WTC11 (cell line): ENCODE data around the gene CHRNA1. TPM values are rescaled to one million over a fixed set of nuclear protein-coding genes. Genes with fewer than 3 reads are reported as not detected.
A peak's percentile ranks its signal among the peaks of the same experiment; 100 is the strongest.

Source experiments
- ATAC-seq: fragments of 200-7000 bp; cut with Tn5 transposase; 2 replicates; pipeline ENCODE4 v1.10.0; 2021; ENCODE audit warnings: mild to moderate bottlenecking, moderate library complexity
- CTCF ChIA-PET: fragments of 300-600 bp; sonication (Branson Sonifier 250); formaldehyde crosslinking; loops from one replicate; lab custom pipeline; 2021; ENCODE audit warnings: antibody characterized with exemption; lab: Charles Lee
- POLR2A ChIA-PET: fragments of 350-600 bp; sonication (Branson Sonifier 250); formaldehyde crosslinking; loops from one replicate; lab custom pipeline; 2021; ENCODE audit warnings: antibody characterized with exemption; lab: Charles Lee
- DNase-seq: peaks from one replicate; pipeline ENCODE4 v3.0.0; 2021; ENCODE audit warnings: low spot score
- H3K27ac Mint-ChIP-seq: 2 replicates; pipeline ENCODE4 v1.8.0; 2021; ENCODE audit warnings: mixed read lengths
- H3K27me3 Mint-ChIP-seq: 2 replicates; pipeline ENCODE4 v1.8.0; 2021; ENCODE audit warnings: low read depth, mild to moderate bottlenecking, moderate library complexity, mixed read lengths
- H3K36me3 Mint-ChIP-seq: 2 replicates; pipeline ENCODE4 v1.8.0; 2021; ENCODE audit warnings: mixed read lengths
- H3K4me1 Mint-ChIP-seq: 2 replicates; pipeline ENCODE4 v1.8.0; 2022; ENCODE audit warnings: mixed read lengths
- H3K4me3 Mint-ChIP-seq: 2 replicates; pipeline ENCODE4 v1.8.0; 2021; ENCODE audit warnings: mild to moderate bottlenecking, moderate library complexity, mixed read lengths
- H3K9me3 Mint-ChIP-seq: 2 replicates; pipeline ENCODE4 v1.8.0; 2021; ENCODE audit warnings: mixed read lengths
- ARID4B ChIP-seq: sonication (generic); formaldehyde crosslinking; IDR thresholded peaks from 2 replicates; pipeline ENCODE4 v1.8.0; 2023; ENCODE audit warnings: missing genetic modification reagents, mild to moderate bottlenecking, borderline replicate concordance
- CTCF ChIP-seq: fragments of 200-600 bp; IDR thresholded peaks from 2 replicates; pipeline ENCODE4 v1.8.0; 2022; ENCODE audit warnings: antibody characterized with exemption
- ERG ChIP-seq: fragments of 250-450 bp; sonication (Bioruptor Pico); IDR thresholded peaks from 2 replicates; pipeline ENCODE4 v1.8.0; 2021; ENCODE audit warnings: mild to moderate bottlenecking
- GTF2I ChIP-seq: fragments of 250-450 bp; sonication (Bioruptor Pico); conservative IDR thresholded peaks from 2 replicates; pipeline ENCODE4 v1.4.0; 2021; ENCODE audit warnings: mild to moderate bottlenecking
- HMGA2 ChIP-seq: fragments of 250-450 bp; sonication (Bioruptor Pico); IDR thresholded peaks from 2 replicates; pipeline ENCODE4 v1.4.0; 2021; ENCODE audit warnings: mild to moderate bottlenecking, moderate library complexity
- MXD4 ChIP-seq: fragments of 250-450 bp; sonication (Bioruptor Pico); IDR thresholded peaks from 2 replicates; pipeline ENCODE4 v1.8.0; 2021; ENCODE audit warnings: mild to moderate bottlenecking, moderate library complexity, borderline replicate concordance
- RELA ChIP-seq: sonication (generic); formaldehyde crosslinking; IDR thresholded peaks from 2 replicates; pipeline ENCODE4 v1.8.1; 2022; ENCODE audit warnings: missing genetic modification reagents, mild to moderate bottlenecking, borderline replicate concordance
- SP1 ChIP-seq: sonication (generic); formaldehyde crosslinking; conservative IDR thresholded peaks from 2 replicates; pipeline ENCODE4 v1.8.1; 2022; ENCODE audit warnings: missing genetic modification reagents
- STAT6 ChIP-seq: sonication (generic); formaldehyde crosslinking; conservative IDR thresholded peaks from 2 replicates; pipeline ENCODE4 v1.8.1; 2023; ENCODE audit warnings: mild to moderate bottlenecking, low read depth, missing genetic modification reagents, moderate library complexity
- ZNF396 ChIP-seq: fragments of 250-450 bp; sonication (Bioruptor Pico); IDR thresholded peaks from 2 replicates; pipeline ENCODE4 v1.8.0; 2021; ENCODE audit warnings: mild to moderate bottlenecking, moderate library complexity, borderline replicate concordance
- total RNA-seq: library from RNA; stranded (reverse); gene quantifications from 3 replicates; pipeline ENCODE4 v1.2.3, GENCODE V29; 2021
- TF ChIP-seq, protein P1 (sequence below): sonication (generic); formaldehyde crosslinking; IDR thresholded peaks from 2 replicates; pipeline ENCODE4 v1.8.1; 2023; ENCODE audit warnings: mild to moderate bottlenecking, missing genetic modification reagents, moderate library complexity

Gene CHRNA1
- total RNA-seq, 1 experiment from 2014 or later: not detected

GRCh38 chr2:174777347-174778084 lies 13.2 kb upstream of the CHRNA1 start:
- ChIA-PET CTCF (interaction anchor here (0.6 to 3.8 kb wide), 7 partner anchors 11 to 111 kb away, joined by 3 to 45 read pairs (median 12); no protein-coding TSS in a partner anchor), POLR2A (no interaction called here)
- no peak for DNase-seq
- peaks cover 92% of the 10 kb centered on the region for H3K4me1 Mint-ChIP-seq
- H3K27me3 Mint-ChIP-seq: no peaks in the 10 kb centered on the region; the same call in none of the 2 replicates
- TF ChIP-seq STAT6 (CRISPR knock-in tag) (no peak), ERG (CRISPR knock-in tag) (no peak), GTF2I (CRISPR knock-in tag) (no peak), ZNF396 (CRISPR knock-in tag) (no peak), SP1 (0 out of 2 replicates have a peak, but pooled peaks have one; percentile 4)
- TF ChIP-seq, protein P1, sequence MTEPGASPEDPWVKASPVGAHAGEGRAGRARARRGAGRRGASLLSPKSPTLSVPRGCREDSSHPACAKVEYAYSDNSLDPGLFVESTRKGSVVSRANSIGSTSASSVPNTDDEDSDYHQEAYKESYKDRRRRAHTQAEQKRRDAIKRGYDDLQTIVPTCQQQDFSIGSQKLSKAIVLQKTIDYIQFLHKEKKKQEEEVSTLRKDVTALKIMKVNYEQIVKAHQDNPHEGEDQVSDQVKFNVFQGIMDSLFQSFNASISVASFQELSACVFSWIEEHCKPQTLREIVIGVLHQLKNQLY (CRISPR knock-in tag): no peak
- no peak overlapping the region for H3K4me3 Mint-ChIP-seq
- no peak overlapping the region for H3K27ac Mint-ChIP-seq
- ATAC-seq: no peak
- H3K36me3 Mint-ChIP-seq: no peaks in the 10 kb centered on the region
- no peaks in the 10 kb centered on the region for H3K9me3 Mint-ChIP-seq

DNA sequence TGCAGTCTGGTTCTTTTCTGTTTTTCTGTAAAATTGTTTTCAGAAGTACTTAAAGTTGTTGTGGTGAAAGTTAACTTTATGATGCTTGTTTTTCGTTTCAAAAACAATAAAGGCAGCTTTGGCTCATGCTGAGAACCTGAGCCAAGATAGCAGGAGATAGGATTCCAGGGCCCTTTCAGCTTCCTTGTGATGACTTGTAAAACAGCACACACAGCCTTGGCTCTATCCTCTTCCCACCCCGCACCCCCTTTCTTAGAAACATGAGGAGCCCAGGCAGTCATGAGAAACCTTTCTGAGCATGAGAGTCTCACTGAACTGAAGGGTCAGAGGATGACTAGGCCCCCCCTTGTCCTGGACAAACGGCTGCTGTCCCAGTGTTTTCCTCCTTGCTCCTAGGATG lies 12.4 kb upstream of the CHRNA1 start:
- POLR2A ChIA-PET: interaction anchor here (1.0 to 1.3 kb wide), 2 partner anchors 10 to 27 kb away, joined by 3 to 4 read pairs; no protein-coding TSS in a partner anchor
- no peaks in the 10 kb centered on the region; the same call in none of the 2 replicates for H3K27me3 Mint-ChIP-seq
- TF ChIP-seq RELA (no peak), HMGA2 (CRISPR knock-in tag) (no peak)
- TF ChIP-seq, all 79 proteins: peak for 0
- ATAC-seq (no peak), DNase-seq (no peak)
- Mint-ChIP-seq H3K4me1 (peaks cover 95% of the 10 kb centered on the region), H3K9me3 (no peaks in the 10 kb centered on the region), H3K36me3 (no peaks in the 10 kb centered on the region), H3K27ac (no peak overlapping the region), H3K4me3 (no peak overlapping the region)
- CTCF ChIA-PET: interaction anchor here (0.6 to 3.8 kb wide), 30 partner anchors 8 to 255 kb away, joined by 3 to 45 read pairs (median 5); partner anchors contain the start of genes CHN1 and CHRNA1

GRCh38 chr2:174776223-174776622 lies 12.0 kb upstream of the CHRNA1 start:
- ATAC-seq: peak; percentile 38
- Mint-ChIP-seq H3K27ac (no peak overlapping the region), H3K36me3 (no peaks in the 10 kb centered on the region), H3K27me3 (no peaks in the 10 kb centered on the region; the same call in 1 of the 2 replicates), H3K4me3 (no peak overlapping the region), H3K4me1 (peaks cover 94% of the 10 kb centered on the region), H3K9me3 (no peaks in the 10 kb centered on the region)
- CTCF ChIA-PET: interaction anchor here (0.6 to 3.8 kb wide), 31 partner anchors 8 to 255 kb away, joined by 3 to 45 read pairs (median 5); partner anchors contain the start of genes CHN1 and CHRNA1
- POLR2A ChIA-PET: interaction anchor here (0.5 to 1.3 kb wide), 3 partner anchors 11 to 212 kb away, joined by 3 to 4 read pairs (median 3); no protein-coding TSS in a partner anchor
- peak; percentile 81 for DNase-seq
- TF ChIP-seq MXD4 (CRISPR knock-in tag) (no peak), CTCF (peak; percentile 92), ARID4B (CRISPR knock-in tag) (no peak)
